T-helper 2 cell treated with Interferon-gamma antibody and Interleukin-4, amounts not matched to agents 100 ng/mL and 5 ng/mL, for 36 hours (primary cell): ENCODE results near the gene INPP5E. TPM values are rescaled to one million over a fixed set of nuclear protein-coding genes. Genes with fewer than 3 reads are reported as not detected.

ENCODE experiments used
- intact Hi-C: fragments of 100-400 bp; cut with micrococcal nuclease; formaldehyde crosslinking; loops from one replicate; pipeline ENCODE4 v1.15.1; 2023
- total RNA-seq: library from RNA; stranded (reverse); gene quantifications from 2 replicates; pipeline ENCODE4 v1.2.3, GENCODE V29; 2022

INPP5E gene
- total RNA-seq, result 18.5 and 19.5 TPM in 2 replicates

- intact Hi-C loops, result loop anchor here (1.0 to 2.0 kb wide), 2 partner anchors 39 to 43 kb away; partner anchors contain the start of genes SEC16A and SNAPC4
Measured at GRCh38 chr9:136439481-136440408, at the start of gene INPP5E. Gene INPP5E (minus strand): TSS chr9:136439845. CDS start chr9:136439419, 426 bp downstream.

GRCh38 chr9:136488247-136489214 lies 48.9 kb upstream of the INPP5E start:
- intact Hi-C loops, result no loop called here

- intact Hi-C loops, result no loop called here
Measured at GRCh38 chr9:136487672-136488071, 48.0 kb upstream of the INPP5E start.

GRCh38 chr9:136486823-136487620 lies 47.4 kb upstream of the INPP5E start:
- intact Hi-C loops, result no loop called here

- intact Hi-C loops, result no loop called here
Measured at GRCh38 chr9:136486131-136486530, 46.5 kb upstream of the INPP5E start.

- intact Hi-C loops, result loop anchor here (1.0 kb wide), 1 partner anchor 146 kb away; no protein-coding TSS in a partner anchor
Measured at GRCh38 chr9:136485049-136486045, 45.7 kb upstream of the INPP5E start.

- intact Hi-C loops, result loop anchor here (1.0 kb wide), 1 partner anchor 147 kb away; no protein-coding TSS in a partner anchor
Measured at GRCh38 chr9:136484153-136485048, 44.8 kb upstream of the INPP5E start.

- intact Hi-C loops, result loop anchor here (1.0 to 2.0 kb wide), 9 partner anchors 45 to 509 kb away; partner anchors contain the start of genes DNLZ, ENTR1, INPP5E and NOTCH1
Measured at GRCh38 chr9:136483589-136484152, 44.0 kb upstream of the INPP5E start.

- intact Hi-C loops, result loop anchor here (1.0 to 2.0 kb wide), 9 partner anchors 44 to 509 kb away; partner anchors contain the start of genes DNLZ, ENTR1, INPP5E and NOTCH1
Measured at GRCh38 chr9:136482793-136483588, 43.3 kb upstream of the INPP5E start, which contains the start of gene SEC16A. Gene SEC16A (minus strand): TSS chr9:136483040. CDS start chr9:136477615, 5,425 bp downstream.

GRCh38 chr9:136482046-136482792 lies 42.6 kb upstream of the INPP5E start:
- intact Hi-C loops, result loop anchor here (2.0 kb wide), 4 partner anchors 43 to 247 kb away; partner anchors contain the start of genes INPP5E and SNAPC4

GRCh38 chr9:136481558-136481957 lies 41.9 kb upstream of the INPP5E start:
- intact Hi-C loops, result no loop called here

GRCh38 chr9:136476369-136477150 lies 36.9 kb upstream of the INPP5E start:
- intact Hi-C loops, result no loop called here

- intact Hi-C loops, result no loop called here
Measured at GRCh38 chr9:136474974-136475865, 35.6 kb upstream of the INPP5E start.

- intact Hi-C loops, result no loop called here
Measured at GRCh38 chr9:136474021-136474640, 34.5 kb upstream of the INPP5E start.
